Activated T-cell treated with anti-CD3 and anti-CD28 coated beads, Interleukin-2, amount 50 U/mL, for 4 hours (primary cell): ENCODE data around the gene HPSE2. TPM values are rescaled to one million over a fixed set of nuclear protein-coding genes. Genes with fewer than 3 reads are reported as not detected.

Experiments used
- ATAC-seq, 2 donors: fragments of 200-7000 bp; cut with Tn5 transposase; one replicate each; pipeline ENCODE4 v1.10.0; 2021
- DNase-seq: peaks from one replicate; pipeline ENCODE4 v3.0.0-alpha.2; 2020
- H3K27me3 Mint-ChIP-seq: one replicate; pipeline ENCODE4 v1.8.0; 2021; ENCODE audit warnings: low read depth, mixed read lengths
- H3K36me3 Mint-ChIP-seq: one replicate; pipeline ENCODE4 v1.8.0; 2022; ENCODE audit warnings: mixed read lengths; ENCODE audit not compliant: insufficient read depth
- H3K4me1 Mint-ChIP-seq: one replicate; pipeline ENCODE4 v1.8.0; 2021; ENCODE audit warnings: low read depth, mixed read lengths
- H3K4me3 Mint-ChIP-seq: one replicate; pipeline ENCODE4 v1.8.0; 2021; ENCODE audit warnings: mild to moderate bottlenecking, moderate library complexity, mixed read lengths
- H3K9me3 Mint-ChIP-seq: one replicate; pipeline ENCODE4 v1.8.0; 2021; ENCODE audit warnings: mixed read lengths
- total RNA-seq, 3 donors: library from RNA; stranded (reverse); gene quantifications; one replicate each; pipeline ENCODE4 v1.2.1, GENCODE V29; 2021

Gene HPSE2
- total RNA-seq, 3 donors from 2014 or later, result not detected

- no peaks in the 10 kb centered on the region for H3K9me3 Mint-ChIP-seq
- no peak overlapping the region for H3K4me3 Mint-ChIP-seq
- ATAC-seq (no peak), DNase-seq (no peak)
- peaks cover 3% of the 10 kb centered on the region for H3K4me1 Mint-ChIP-seq
- H3K27me3 Mint-ChIP-seq, result no peaks in the 10 kb centered on the region
- H3K36me3 Mint-ChIP-seq, result peaks cover 8% of the 10 kb centered on the region
Measured at GRCh38 chr10:98419469-98420261, 816.0 kb downstream of the HPSE2 start.

DNA sequence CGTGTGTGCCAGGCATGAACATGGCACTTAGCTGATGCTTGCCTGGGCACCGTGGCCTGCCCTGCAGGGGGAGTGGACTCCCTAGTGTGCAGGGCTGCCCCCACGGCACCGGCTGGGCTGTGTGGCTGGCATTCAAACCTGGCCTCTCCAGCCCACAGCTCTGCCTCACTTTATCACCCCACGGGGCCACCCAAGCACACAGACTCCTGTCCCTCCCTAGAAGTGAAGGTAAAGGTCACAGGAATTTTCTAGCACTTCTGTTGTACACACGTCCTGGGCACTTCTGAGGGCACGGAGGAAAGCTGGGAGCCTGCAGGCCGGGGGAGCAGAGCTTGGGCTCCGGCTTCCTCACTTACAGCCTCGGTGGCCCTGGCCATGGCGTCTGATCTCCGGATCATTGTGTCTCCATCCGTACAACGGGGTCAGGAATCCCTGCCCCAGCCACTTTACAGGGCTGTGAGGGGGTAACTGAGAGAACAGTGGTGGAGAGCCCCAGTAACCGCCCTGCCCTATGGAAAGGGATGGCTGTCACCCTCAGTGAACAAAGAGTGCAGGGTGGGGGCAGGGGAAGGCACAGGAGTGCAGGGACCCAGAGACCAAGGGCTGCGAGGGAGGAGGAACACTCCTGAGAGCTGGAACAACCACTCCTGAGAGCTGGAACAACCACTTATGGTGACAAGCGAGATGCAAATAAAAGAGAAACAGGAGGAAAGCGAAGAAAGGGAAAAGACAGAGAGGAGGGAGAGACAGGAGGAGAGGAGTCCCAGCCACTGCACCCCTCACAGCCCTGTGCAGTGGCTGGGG lies 816.8 kb downstream of the HPSE2 start:
- Mint-ChIP-seq H3K9me3 (no peaks in the 10 kb centered on the region), H3K27me3 (no peaks in the 10 kb centered on the region), H3K4me1 (peaks cover 10% of the 10 kb centered on the region), H3K4me3 (no peak overlapping the region), H3K36me3 (peaks cover 8% of the 10 kb centered on the region)
- ATAC-seq, result no peak
- DNase-seq, result no peak

GRCh38 chr10:98417973-98418664 lies 817.5 kb downstream of the HPSE2 start:
- Mint-ChIP-seq H3K9me3 (no peaks in the 10 kb centered on the region), H3K4me3 (no peak overlapping the region), H3K36me3 (peaks cover 8% of the 10 kb centered on the region), H3K4me1 (peaks cover 12% of the 10 kb centered on the region), H3K27me3 (no peaks in the 10 kb centered on the region)
- ATAC-seq, result no peak
- DNase-seq, result no peak

- DNase-seq, result no peak
- no peak for ATAC-seq
- H3K4me1 Mint-ChIP-seq, result peaks cover 13% of the 10 kb centered on the region
- H3K4me3 Mint-ChIP-seq, result no peak overlapping the region
- H3K27me3 Mint-ChIP-seq, result no peaks in the 10 kb centered on the region
- peaks cover 8% of the 10 kb centered on the region for H3K36me3 Mint-ChIP-seq
- no peaks in the 10 kb centered on the region for H3K9me3 Mint-ChIP-seq
Measured at GRCh38 chr10:98417481-98417959, 818.1 kb downstream of the HPSE2 start.

DNA sequence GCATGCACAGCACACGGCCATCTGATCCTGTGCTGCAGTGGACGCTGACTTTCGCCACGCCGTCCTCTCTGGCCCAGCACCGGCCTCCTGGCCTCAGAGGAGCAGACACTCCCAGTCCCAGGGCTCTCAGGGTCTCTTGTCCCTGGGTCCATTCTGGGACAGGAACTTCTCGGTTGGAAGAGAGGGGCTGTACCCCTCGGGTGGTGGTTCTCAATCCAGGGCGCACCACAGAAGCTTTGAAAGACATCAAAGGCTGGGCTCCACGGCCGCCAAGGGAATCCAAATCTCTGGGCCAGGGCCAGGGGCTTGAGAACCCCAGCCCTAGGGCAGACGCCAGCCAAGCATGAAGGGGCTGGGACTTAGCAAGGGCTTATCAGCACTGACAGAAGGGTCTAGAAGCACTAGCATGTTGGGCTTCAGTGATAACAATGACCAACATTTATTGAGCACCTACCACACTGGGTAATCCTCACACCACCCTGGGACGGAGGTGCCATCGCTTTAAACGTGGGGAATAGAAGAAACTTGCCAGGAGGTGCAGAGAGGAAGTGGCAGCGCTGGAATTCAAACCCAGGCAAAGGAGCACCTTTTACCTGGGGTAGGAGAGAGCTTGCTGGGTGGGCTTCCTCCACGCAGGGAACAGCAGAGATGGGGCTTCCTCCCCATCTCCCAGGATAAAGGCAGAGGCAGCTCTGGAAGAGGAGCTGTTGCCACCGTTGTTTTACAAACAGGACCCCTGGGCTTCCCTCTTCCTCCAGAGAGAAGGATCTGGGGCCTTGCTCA lies 818.9 kb downstream of the HPSE2 start:
- H3K9me3 Mint-ChIP-seq, result no peaks in the 10 kb centered on the region
- peaks cover 8% of the 10 kb centered on the region for H3K36me3 Mint-ChIP-seq
- ATAC-seq, result no peak
- no peak for DNase-seq
- no peak overlapping the region for H3K4me3 Mint-ChIP-seq
- no peaks in the 10 kb centered on the region for H3K27me3 Mint-ChIP-seq
- peaks cover 13% of the 10 kb centered on the region for H3K4me1 Mint-ChIP-seq

GRCh38 chr10:98415731-98416119 lies 819.9 kb downstream of the HPSE2 start:
- ATAC-seq (no peak), DNase-seq (no peak)
- no peaks in the 10 kb centered on the region for H3K27me3 Mint-ChIP-seq
- H3K36me3 Mint-ChIP-seq, result peaks cover 6% of the 10 kb centered on the region
- peak overlapping the region; percentile 84 for H3K4me3 Mint-ChIP-seq
- no peaks in the 10 kb centered on the region for H3K9me3 Mint-ChIP-seq
- peaks cover 13% of the 10 kb centered on the region for H3K4me1 Mint-ChIP-seq

DNA sequence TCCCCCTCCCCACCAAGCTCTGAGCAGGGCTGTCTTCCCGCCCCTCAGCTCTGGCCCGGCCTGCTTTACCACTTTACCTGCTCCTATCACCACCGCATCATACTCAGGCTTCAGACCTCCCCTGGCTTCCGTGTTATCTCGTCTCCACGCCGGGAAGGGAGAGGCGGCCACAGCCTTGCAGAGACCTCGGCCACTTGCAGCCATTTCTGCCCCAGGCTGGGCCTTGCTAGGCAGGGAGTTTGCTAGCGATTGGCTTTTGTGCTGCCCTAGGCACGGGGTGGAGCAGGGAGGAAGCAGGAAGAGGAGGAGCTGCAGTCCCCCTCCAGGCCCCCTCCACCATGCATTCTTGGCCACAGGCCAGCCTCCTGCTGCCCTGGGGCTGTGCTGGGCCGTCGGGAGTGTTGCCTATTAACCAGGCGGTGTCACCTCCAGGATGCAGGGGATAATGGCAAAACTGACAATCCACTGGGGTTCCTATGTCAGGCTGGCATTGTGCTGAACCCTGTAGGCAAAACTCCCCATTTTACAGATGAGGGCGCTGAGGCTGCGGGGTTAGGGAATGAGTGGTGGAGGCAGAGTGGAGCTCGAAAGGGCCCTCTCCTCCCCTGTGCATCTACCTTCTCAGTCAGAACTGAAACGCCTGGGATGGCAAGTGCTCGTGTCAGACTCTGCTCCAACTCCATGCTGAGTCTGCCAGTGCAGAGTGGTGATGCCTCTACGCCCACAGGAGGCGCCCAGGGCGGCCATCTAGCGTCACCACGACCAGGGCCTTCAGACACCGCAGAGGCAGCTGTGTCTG lies 820.5 kb downstream of the HPSE2 start, which contains the start of gene PYROXD2:
Gene PYROXD2, minus strand, starts transcription at position 251 of the 799 bp plus-strand sequence. Its CDS starts 47 bp downstream, at position 204.
- Mint-ChIP-seq H3K9me3 (no peaks in the 10 kb centered on the region), H3K4me3 (peak within 1 kb of the TSS; percentile 84), H3K27me3 (no peaks in the 10 kb centered on the region), H3K4me1 (peaks cover 13% of the 10 kb centered on the region), H3K36me3 (peaks cover 6% of the 10 kb centered on the region)
- ATAC-seq (peak; percentile 67 to 76), DNase-seq (no peak)

DNA sequence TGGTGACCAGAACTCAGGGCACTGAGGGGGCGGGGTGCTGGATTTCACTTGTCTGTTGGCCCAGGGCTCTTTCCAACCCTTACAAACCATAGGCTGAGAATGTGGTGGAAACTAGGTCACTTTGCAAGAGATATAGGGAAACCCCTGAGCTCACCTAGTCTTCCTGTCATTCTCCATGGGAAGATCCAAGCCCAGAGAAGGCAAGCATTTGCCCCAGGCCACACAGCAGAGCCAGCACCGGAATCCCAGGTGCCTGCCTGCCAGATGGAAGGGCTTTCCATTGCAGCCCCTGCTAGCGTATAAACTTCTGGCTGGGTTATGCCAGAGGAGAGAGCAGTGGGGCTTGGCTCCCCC lies 821.1 kb downstream of the HPSE2 start:
- H3K27me3 Mint-ChIP-seq, result no peaks in the 10 kb centered on the region
- peak overlapping the region; percentile 84 for H3K4me3 Mint-ChIP-seq
- peaks cover 3% of the 10 kb centered on the region for H3K36me3 Mint-ChIP-seq
- DNase-seq (no peak), ATAC-seq (peak in 1 of 2 donors; percentile 7)
- no peaks in the 10 kb centered on the region for H3K9me3 Mint-ChIP-seq
- H3K4me1 Mint-ChIP-seq, result peaks cover 13% of the 10 kb centered on the region

GRCh38 chr10:98411768-98412167 lies 823.9 kb downstream of the HPSE2 start:
- H3K4me3 Mint-ChIP-seq, result no peak overlapping the region
- peaks cover 13% of the 10 kb centered on the region for H3K4me1 Mint-ChIP-seq
- no peaks in the 10 kb centered on the region for H3K9me3 Mint-ChIP-seq
- no peaks in the 10 kb centered on the region for H3K27me3 Mint-ChIP-seq
- DNase-seq (no peak), ATAC-seq (no peak)
- H3K36me3 Mint-ChIP-seq, result peaks cover under 1% of the 10 kb centered on the region

GRCh38 chr10:98411166-98411565 lies 824.5 kb downstream of the HPSE2 start:
- H3K9me3 Mint-ChIP-seq, result no peaks in the 10 kb centered on the region
- ATAC-seq, result no peak
- no peak overlapping the region for H3K4me3 Mint-ChIP-seq
- peaks cover 13% of the 10 kb centered on the region for H3K4me1 Mint-ChIP-seq
- H3K27me3 Mint-ChIP-seq, result no peaks in the 10 kb centered on the region
- DNase-seq, result no peak
- H3K36me3 Mint-ChIP-seq, result no peaks in the 10 kb centered on the region

DNA sequence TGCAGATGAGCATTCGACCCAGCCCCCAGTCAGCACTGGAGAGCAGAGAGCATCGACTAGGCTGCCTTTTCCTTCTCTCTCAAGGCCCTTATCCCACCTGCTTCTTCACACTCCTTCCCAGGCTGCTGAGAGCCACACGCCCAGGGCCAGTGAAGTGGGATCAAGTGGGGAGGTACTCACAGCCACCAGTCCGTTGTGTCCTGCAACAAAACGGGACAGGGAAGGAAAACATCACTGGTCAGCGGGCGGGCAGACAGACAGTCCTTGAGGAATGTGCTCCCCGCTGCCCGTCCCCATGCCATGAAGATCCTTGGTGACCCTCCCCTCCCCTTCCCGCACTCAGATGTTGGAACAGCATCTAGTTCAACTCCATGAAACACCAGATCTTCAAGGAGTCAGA lies 824.9 kb downstream of the HPSE2 start:
- Mint-ChIP-seq H3K27me3 (no peaks in the 10 kb centered on the region), H3K4me1 (peaks cover 13% of the 10 kb centered on the region), H3K9me3 (no peaks in the 10 kb centered on the region), H3K36me3 (no peaks in the 10 kb centered on the region), H3K4me3 (no peak overlapping the region)
- ATAC-seq, result no peak
- no peak for DNase-seq

- no peaks in the 10 kb centered on the region for H3K27me3 Mint-ChIP-seq
- no peaks in the 10 kb centered on the region for H3K9me3 Mint-ChIP-seq
- ATAC-seq (no peak), DNase-seq (no peak)
- H3K4me3 Mint-ChIP-seq, result no peak overlapping the region
- H3K36me3 Mint-ChIP-seq, result no peaks in the 10 kb centered on the region
- H3K4me1 Mint-ChIP-seq, result peaks cover 13% of the 10 kb centered on the region
Measured at GRCh38 chr10:98410135-98410743, 825.4 kb downstream of the HPSE2 start.

GRCh38 chr10:98408799-98409198 lies 826.9 kb downstream of the HPSE2 start:
- no peak for DNase-seq
- H3K4me3 Mint-ChIP-seq, result no peak overlapping the region
- no peaks in the 10 kb centered on the region for H3K36me3 Mint-ChIP-seq
- H3K4me1 Mint-ChIP-seq, result peaks cover 7% of the 10 kb centered on the region
- H3K27me3 Mint-ChIP-seq, result no peaks in the 10 kb centered on the region
- ATAC-seq, result no peak
- H3K9me3 Mint-ChIP-seq, result no peaks in the 10 kb centered on the region
